GM12801 (cell line): ENCODE data around the gene IRAK1BP1.

Experiments used
- TF ChIP-seq, protein P1 (sequence below): IDR thresholded peaks from one replicate; pipeline ENCODE4 v1.5.1; 2011; ENCODE audit warnings: control low read depth; ENCODE audit not compliant: insufficient read length; ENCODE audit errors: extremely low read depth

IRAK1BP1 gene

DNA sequence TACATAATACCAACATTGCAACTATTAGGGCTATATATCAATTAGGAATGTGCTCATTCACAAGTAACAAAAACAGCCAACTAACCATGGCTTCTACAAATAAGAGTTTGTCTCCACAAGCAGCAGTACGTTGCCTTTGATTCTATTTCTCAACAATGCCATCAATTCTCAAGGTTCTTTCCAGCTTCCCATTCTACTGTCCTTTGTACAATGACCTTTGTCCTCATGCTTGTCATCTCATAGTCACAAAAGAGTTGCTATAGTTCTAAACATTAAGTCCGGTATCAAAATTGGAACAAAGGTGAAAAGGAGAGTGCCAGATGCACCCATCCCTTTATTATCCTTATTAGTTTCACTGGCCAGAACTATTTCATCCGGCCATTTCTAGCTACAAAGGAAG, 30.8 kb upstream of the IRAK1BP1 start:
- TF ChIP-seq, protein P1, sequence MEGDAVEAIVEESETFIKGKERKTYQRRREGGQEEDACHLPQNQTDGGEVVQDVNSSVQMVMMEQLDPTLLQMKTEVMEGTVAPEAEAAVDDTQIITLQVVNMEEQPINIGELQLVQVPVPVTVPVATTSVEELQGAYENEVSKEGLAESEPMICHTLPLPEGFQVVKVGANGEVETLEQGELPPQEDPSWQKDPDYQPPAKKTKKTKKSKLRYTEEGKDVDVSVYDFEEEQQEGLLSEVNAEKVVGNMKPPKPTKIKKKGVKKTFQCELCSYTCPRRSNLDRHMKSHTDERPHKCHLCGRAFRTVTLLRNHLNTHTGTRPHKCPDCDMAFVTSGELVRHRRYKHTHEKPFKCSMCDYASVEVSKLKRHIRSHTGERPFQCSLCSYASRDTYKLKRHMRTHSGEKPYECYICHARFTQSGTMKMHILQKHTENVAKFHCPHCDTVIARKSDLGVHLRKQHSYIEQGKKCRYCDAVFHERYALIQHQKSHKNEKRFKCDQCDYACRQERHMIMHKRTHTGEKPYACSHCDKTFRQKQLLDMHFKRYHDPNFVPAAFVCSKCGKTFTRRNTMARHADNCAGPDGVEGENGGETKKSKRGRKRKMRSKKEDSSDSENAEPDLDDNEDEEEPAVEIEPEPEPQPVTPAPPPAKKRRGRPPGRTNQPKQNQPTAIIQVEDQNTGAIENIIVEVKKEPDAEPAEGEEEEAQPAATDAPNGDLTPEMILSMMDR, result no peak

DNA sequence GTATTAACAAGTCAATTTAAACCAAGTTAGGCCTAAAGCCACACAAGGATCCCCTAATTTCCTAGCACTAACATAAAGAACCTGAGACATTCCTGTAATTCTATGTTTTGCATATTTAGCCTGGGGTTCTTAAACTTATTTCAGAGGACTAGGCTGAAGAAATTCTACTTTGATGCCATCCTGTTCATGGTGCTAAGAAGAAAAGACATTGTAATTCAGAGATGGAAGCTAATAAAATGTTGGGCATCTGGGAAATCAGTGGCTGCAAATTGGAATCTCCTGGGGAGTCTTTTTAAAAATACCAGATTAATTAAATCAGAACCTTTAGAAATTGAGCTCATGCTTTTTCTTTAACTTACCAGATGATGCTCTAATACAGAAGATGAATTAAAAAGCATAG, 26.2 kb upstream of the IRAK1BP1 start:
- TF ChIP-seq, protein P1, result no peak

GRCh38 chr6:78842953-78843352, 24.4 kb upstream of the IRAK1BP1 start:
- TF ChIP-seq, protein P1, result no peak

- TF ChIP-seq, protein P1, result no peak
Measured at GRCh38 chr6:78844899-78845298, 22.5 kb upstream of the IRAK1BP1 start.

- TF ChIP-seq, protein P1, result no peak
Measured at GRCh38 chr6:78845567-78845966, 21.8 kb upstream of the IRAK1BP1 start.

DNA sequence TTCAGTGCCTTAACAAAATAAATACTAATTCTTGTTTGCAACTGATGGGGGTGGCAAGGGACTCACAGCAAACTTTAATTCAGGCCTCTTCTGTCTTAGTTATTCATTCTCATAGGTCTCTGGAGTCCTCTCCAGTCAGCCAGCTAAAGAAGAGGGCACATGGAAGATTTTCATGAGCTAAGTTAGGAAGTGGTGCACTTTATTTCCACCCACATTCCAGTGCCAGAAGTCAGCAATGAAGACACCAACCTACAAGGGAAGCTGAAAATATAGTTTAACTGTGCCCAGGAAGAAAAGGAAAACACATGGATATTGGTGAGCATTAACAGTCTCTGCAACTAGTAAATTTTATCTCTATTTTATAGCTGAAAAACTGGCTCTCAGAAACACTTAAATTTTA, 16.7 kb upstream of the IRAK1BP1 start:
- TF ChIP-seq, protein P1, result no peak

DNA sequence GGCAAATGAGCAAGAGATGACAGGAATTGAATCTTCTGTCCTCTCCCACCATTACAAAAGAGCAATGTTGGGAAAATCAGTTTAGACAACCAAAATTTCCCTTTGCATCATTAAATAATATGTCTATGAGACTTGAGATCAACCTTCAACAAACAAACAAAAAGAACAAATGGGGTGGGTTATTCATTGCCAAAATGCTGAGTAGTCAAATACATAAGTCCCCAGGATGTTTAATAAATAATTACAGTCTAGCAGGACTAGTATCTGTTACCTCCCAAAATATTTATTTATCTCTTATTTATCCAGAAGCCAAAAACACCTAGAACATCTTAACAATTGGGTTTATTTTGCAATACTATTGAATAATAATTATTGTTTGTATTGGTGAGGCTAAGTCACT, 16.2 kb upstream of the IRAK1BP1 start:
- TF ChIP-seq, protein P1, result no peak

GRCh38 chr6:78854546-78854945, 12.8 kb upstream of the IRAK1BP1 start:
- TF ChIP-seq, protein P1, result no peak
